Endothelial cell of hepatic sinusoid (primary cell): Measurements from ENCODE around the gene MYO1H.

Experiments
- in situ Hi-C: cut with HindIII; loops from 2 replicates; pipeline ENCODE4 v1.10.0; 2017; ENCODE audit warnings: low sequenced_read_pairs

MYO1H gene

DNA sequence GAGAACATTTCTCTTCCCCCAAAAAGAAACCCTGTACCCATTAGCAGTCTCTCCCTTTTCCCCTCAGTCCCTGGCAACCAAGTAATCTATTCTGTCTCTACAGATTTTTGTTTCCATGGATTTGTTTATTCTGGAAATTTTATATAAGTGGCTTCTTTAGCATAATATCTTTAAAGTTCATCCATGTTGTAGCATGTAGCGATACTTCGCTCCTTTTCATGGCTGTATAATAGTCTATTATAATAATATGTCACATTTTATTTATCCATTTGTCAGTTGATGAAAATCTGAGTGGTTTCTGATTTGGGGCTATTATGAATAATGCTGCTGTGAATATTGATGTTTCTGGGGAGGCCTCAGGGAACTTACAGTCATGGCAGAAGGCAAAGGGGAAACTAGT lies 12.8 kb upstream of the MYO1H start:
- in situ Hi-C loops: loop anchor here (5.0 to 10.0 kb wide), 2 partner anchors 50 to 58 kb away; no protein-coding TSS in a partner anchor

DNA sequence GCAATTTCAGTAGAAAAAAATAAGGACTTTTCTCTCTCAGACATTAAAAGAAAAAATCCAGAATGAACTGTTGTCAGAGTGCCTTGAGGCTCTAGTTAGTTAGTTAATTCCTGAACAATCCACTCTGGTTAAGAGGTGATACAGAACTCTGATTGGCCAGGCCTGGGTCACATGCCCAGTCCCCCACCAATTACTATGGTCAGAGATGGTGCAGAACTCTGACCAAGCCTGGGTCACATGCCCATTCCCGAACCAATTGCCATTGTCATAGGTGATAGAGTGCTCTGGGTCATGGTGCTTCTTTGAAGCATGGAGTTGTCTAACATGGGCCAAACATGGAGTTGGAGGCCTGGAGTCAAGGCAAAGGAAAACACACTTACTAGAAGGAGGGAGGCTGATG lies 11.1 kb upstream of the MYO1H start:
- in situ Hi-C loops: loop anchor here (10.0 kb wide), 1 partner anchor 48 kb away; no protein-coding TSS in a partner anchor

DNA sequence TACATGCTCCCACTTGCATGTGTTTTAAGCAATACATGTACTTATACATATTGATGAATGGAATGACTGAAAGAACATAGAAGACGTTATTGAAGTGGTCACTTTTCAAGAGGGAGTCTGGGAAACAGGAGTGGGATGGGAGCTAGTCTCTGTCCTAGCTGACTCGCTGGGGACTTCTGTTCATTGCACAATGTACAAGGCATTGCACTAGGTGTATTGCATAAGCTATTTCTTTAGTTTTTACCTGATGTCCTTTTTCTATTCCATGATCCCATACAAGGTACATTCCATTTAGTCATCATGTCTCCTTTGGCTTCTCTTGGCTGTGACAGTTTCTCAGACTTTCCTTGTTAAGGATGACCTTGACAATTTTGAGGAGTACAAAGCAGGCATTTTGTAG lies 4.0 kb upstream of the MYO1H start:
- in situ Hi-C loops: no loop called here

DNA sequence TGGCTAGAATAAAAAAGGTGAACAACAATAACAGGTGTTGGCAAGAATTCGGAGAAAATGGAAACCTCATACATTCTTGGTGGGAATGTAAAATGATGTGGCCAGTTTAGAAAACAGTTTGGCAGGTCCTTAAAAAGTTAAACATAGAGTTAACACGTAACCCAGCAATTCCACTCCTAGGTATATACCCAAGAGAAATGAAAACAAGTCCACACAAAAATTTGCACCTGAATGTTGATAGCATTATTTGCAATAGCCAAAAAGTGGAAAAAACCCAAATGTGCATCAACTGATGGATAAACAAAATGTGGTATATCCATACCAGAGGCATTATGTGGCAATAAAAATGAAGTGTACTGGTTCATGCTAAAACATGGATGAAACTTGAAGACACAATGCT lies 2.3 kb upstream of the MYO1H start:
- in situ Hi-C loops: no loop called here

DNA sequence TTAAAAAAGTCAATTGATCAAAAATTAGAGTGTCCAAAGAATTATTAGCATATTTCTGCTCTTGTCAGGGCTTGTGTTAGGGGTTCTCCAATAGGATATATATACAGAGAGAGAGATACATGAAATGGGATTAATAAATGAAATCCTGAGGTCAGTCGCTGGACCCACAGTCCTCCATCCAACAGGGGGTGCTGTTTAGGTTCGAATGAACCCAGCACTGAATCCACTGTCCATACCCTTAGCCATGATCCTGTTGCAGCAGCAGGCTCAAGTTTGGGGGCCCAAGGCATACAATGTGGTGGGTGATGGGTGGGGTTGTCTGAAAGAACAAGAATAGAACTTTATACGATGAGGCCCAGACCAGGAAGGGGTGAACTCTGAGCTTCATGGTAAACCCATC lies 780 bp upstream of the MYO1H start:
- in situ Hi-C loops: no loop called here

DNA sequence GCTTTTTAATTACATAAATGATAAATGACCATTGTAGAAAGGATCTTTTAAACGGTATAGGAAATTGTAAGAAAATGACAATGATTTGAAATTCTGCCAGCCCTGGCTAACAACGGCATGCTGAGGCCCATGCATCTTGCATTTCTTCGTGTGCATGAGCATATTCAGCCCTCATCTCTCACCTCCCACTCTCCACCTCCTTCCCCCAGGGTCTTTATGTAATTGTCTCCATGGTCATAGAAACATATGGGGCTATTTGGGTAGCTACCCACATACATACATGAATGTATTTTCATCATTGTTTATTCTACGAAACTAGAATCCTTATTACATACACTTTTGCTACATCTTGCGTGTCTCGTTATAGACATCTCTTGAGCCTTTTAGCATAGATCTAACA lies 4.5 kb downstream of the MYO1H start:
- in situ Hi-C loops: no loop called here

DNA sequence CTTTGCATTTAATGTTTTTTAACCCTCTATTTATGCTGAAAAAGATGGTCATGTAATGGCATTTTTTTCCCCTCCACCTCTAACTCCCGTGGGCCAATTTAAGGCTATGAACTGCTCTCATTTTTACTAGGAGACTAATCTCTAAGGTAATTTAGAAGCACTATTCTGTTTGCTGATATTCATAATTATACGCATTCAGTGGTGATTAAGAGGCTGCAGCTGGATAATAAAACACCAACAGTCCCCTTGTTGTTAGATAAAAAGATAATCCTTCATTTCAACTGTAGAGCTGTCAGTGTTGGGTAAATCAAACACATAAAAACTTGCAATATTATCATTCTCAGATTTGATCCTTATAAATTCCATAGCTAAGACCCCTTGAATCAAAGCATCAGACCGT lies 8.9 kb downstream of the MYO1H start:
- in situ Hi-C loops: no loop called here

DNA sequence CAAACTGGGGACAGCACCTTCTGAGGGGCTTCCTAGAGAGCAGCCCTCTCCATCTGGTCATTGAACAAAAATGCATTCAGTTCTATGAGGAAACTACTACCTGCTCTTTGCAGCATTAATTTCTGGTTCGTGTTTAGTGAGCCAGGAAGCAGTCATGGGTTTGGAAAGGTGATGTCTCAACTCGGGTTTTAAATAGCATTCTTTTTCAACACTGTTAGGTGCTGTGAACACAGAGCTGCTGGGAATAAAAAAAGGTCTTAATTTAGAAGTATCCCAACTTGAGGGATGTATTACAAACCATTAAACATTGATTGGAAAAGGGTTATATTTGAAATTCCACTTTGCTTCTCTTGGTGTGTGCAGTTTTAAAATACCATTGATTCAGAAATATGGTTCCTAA lies 9.3 kb downstream of the MYO1H start:
- in situ Hi-C loops: no loop called here

DNA sequence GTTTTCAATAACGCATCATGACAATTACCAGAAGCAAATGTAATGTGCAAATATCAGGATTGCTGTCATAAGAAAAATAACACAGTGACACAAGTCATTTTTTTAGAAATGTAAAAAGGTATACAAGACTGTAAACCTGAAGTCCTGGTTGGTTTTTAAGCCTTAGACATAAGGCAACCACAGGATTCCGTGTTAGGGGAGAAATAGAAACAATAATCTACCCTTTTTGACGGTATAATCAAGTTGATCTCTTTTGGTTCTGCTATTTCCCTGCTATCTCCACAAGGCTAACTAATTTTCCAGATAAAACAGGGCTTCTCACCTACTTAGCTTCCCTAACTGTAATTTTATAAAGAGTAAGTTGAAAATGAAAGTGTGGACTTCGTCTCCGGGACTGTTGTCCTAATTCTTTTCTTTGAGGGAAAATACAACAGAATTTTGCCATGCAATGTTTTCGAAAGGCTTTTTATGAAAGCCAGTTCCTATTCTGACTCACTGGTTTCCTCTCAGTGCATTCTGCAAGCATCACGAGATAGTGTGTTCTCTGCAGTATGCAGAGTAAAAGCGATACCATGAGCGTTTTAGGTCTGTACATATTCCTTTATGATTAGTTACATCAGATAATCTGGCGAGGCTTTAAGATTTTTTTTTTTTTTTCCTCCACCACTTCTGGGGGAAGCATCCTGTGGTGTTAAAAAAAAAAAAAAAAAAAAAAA lies 10.6 kb downstream of the MYO1H start:
- in situ Hi-C loops: no loop called here

DNA sequence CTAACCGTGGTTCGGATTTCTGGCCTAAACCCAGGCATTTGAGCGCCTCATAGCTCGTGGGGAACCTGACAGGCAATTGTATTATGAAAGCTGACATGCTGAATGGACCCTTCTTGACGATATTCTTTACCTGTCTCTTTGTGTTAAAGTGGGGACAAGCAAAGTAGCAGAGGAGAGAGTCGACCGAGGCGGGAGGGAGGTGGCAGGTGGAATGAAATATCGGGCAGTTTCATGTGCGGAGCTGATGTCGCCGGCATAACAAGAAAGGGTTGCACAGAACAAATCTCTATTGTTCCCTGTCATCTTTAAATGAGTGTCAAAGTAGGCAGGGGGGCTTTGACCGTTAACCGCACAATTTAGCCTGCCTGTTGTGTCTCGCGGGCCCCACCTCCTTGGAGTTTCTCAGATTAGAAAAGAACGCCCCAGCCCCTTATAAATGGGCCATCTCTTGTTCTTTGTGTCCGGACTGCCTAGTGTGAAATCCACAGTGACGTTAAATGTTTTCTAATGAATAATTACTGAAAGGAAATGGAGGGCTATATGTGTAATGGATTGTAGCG lies 11.5 kb downstream of the MYO1H start:
- in situ Hi-C loops: no loop called here

DNA sequence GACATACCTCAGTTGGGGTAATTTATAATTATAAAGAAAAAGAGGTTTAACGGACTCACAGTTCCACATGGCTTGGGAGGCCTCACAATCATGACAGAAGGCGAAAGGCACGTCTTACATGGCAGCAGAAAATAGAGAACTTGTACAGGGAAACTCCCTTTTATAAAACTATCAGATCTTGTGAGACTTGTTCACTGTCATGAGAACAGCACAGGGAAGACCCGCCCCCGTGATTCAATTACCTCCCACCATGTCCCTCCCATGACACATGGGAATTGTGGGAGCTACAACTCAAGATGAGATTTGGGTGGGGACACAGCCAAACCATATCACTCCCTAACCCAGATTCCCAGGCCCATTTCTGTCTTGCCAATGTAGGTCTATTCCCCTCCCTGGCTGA lies 22.1 kb downstream of the MYO1H start:
- in situ Hi-C loops: loop anchor here (10.0 kb wide), 1 partner anchor 135 kb away; no protein-coding TSS in a partner anchor

DNA sequence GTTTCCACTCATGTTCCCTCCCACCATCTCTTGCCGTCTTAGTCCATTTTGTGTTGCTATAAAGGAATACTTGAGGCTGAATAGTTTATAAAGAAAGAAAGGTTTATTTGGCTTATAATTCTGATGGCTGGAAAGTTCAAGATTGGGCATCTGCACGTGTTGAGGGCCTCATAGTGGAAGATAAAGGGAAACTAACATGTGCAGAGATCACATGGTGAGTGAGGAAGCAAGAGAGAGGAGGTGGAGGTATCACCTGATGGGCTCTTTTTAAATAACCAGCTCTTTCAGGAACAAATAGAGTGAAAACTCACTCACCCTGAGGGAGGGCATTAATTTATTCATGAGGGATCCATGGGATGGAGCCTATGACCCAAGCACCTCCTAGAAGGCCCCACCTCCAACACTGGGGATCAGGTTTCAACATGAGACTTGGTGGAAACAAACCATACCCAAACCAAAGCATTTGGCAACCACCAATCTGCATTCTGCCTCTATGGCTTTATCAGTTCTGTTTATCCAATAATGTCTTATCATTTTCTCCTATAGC lies 29.5 kb downstream of the MYO1H start:
- in situ Hi-C loops: loop anchor here (10.0 kb wide), 1 partner anchor 142 kb away; no protein-coding TSS in a partner anchor

DNA sequence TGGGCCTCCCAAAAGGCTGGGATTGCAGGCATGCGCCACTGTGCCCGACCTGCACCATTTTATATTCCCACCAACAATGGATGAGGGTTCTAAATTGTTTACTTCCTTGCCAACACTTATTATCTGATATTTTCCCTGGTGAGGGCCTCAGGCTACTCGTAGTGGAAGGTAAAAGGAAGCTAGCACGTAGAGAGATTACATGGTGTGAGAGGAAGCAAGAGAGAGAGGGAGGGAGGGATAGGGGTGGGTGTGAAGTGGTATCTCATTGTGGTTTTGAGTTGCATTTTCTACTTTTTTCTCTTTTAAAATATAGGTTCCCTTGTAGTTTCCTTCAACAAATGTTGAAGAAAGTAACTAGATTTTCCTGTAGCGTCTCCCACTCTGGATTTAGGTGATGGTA lies 30.9 kb downstream of the MYO1H start:
- in situ Hi-C loops: loop anchor here (10.0 kb wide), 1 partner anchor 144 kb away; no protein-coding TSS in a partner anchor

DNA sequence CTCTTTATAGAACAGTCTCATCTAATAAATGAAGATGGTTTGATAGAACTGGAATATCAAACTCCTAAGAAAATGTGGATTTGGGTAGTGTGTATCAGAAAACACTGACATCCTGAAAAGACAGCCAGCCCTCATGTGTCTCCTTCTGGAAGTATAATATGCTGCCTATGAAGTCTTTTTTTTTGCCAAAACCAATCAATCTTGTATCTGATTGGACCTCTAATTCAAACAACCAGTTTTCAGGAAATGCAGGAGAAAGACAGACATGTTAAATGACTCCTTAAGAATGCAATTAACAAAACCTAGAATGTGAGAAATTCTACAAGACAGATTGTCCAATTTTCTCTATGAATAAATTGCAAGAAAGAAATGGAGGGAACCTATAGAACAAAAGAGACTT lies 34.3 kb downstream of the MYO1H start:
- in situ Hi-C loops: loop anchor here (10.0 kb wide), 1 partner anchor 47 kb away; no protein-coding TSS in a partner anchor

DNA sequence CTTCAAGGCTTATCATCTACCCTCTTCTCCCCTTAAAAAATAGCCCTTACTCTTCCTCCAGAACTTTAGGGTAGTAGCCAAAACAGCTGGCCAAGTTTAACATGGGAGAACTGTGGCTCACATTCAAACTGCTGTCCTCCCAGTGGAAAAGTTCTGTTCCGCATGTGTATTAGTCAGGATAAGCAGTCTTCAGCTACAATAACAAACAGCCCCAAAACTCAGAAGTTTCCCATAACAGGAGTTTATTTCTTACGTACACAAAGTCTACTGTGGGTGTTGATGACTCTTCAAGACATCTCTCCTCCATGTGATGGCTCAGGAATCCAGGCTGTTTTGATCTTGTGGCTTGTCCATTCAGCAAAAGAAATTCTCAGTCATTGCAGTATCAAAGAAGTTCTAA lies 35.5 kb downstream of the MYO1H start:
- in situ Hi-C loops: loop anchor here (10.0 kb wide), 1 partner anchor 48 kb away; no protein-coding TSS in a partner anchor

DNA sequence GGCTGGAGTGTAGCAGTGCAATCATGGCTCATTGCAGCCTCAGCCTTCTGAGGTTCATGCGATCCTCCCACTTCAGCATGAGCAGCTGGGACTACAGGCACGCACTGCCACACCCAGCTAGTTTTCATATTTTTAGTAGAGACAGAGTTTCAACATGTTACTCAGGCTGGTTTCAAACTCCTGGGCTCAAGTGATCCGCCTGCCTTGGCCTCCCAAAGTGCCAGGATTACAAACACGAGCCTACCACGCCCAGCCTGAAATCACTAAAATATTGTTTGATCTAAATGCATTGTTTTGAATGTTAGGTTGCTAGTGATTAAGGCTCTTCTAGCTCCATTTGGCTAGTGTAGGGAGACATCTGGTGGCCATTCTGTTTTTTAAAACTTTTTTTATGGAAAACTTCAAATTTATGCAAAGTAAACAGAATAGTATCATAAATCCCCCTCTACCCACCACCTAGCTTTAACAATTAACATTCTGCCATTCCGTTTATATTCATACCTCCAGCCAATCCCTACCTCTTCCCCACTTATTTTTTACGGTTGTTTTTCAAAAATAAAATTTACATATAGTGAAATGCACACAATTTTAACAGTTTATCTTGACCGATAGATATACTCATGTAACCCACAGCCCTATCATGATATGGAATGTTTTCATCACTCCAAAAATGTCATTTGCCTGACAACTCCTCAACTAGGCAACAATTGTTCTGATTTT lies 37.8 kb downstream of the MYO1H start:
- in situ Hi-C loops: loop anchor here (10.0 kb wide), 1 partner anchor 51 kb away; no protein-coding TSS in a partner anchor

DNA sequence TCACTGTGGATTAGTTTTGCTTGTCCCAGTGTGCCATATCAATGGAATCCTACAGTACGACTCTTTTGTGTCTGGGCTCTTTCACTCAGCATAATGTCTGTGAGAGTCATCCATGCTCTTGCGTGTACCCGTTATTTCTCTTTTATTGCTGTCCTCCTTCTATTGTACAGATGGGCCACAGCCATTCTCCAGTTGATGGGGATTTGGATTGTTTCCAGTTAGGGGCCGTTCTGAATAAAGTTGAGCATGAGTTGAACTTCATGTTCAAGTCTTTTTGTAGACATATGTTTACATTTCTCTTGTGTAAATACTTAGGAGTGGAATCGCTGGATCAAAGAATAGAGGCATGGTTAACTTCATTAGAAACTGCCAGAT lies 38.3 kb downstream of the MYO1H start:
- in situ Hi-C loops: loop anchor here (10.0 kb wide), 1 partner anchor 51 kb away; no protein-coding TSS in a partner anchor

DNA sequence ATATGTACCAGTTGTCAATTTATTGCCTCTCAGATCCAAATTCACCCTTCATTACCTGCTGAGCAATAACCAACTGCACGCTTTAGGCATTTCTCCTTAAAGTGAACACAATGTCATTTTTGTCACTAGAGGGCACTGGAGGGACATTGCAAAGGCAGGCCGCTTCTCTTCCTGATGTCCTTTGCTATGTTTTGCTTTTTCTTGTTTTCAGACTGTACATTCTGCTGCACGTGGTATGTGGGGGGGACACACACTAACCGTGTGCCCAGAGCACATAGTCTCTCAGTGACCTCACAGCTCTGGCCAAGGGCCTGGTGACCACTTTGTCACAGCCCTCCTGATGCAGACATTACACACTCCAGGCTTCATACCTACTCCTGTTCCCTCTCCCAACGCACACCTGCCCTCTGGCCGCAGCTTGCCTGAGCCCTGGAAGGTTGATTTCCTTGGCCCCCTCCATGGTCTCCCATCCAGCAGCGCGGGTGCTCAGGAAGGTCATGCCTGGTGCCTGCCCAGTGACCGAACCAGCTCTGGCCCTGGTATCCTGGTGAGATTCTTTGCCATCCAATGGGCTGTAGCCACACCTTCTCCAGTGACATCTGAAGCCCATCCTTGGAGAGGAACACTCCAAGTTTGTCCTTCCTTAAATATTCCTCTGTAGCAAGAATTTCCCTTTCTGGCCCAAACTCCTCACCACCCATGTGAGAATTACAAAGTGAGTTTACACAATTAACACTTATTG lies 39.9 kb downstream of the MYO1H start:
- in situ Hi-C loops: loop anchor here (10.0 kb wide), 1 partner anchor 53 kb away; no protein-coding TSS in a partner anchor

DNA sequence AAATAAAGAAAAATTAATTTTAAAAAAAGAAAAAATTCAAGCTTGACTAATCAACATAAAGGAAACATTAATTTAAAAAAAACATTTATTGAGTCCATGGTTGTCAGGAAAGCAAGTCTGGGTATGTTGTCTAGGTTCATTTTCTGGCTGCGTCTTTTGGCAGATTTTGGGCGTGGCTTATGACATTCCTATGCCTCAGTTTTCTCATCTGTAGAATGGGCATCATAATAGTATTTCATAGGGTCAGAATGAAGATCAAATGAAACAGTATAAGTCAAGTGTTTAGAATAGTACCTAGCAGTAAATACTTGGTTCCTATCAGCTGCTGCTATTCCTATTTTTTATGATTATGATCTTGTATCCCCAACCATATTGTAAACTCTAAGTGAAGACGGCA lies 40.5 kb downstream of the MYO1H start:
- in situ Hi-C loops: loop anchor here (10.0 kb wide), 1 partner anchor 53 kb away; no protein-coding TSS in a partner anchor

DNA sequence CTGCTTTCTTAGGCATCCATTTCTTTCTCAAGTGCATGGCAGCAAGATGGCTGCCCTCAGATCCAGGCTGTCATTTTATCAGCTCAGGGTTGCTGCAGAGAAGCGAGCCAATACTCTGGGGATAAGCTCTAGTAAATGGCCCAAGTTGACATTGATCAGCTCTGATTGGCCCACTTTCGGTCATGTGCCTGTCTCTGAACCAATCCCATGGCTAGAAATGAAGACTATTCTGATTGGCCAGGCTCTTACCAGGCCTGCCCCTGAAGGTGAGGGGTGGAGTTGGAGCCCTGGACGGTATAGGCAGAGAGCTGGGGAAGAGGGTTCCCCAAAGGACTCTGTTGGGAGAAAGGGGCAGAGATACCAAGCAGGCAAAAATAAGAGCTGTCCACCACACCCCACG lies 41.4 kb downstream of the MYO1H start:
- in situ Hi-C loops: loop anchor here (10.0 kb wide), 1 partner anchor 54 kb away; no protein-coding TSS in a partner anchor
